ENCODE results near the gene ARF5.
"Not testable (repeated sequence)": the region's sequence is repeated elsewhere in the genome, so short reads cannot be mapped to it uniquely, and the experiment has no call there.

- TF ChIP-seq, protein P1, sequence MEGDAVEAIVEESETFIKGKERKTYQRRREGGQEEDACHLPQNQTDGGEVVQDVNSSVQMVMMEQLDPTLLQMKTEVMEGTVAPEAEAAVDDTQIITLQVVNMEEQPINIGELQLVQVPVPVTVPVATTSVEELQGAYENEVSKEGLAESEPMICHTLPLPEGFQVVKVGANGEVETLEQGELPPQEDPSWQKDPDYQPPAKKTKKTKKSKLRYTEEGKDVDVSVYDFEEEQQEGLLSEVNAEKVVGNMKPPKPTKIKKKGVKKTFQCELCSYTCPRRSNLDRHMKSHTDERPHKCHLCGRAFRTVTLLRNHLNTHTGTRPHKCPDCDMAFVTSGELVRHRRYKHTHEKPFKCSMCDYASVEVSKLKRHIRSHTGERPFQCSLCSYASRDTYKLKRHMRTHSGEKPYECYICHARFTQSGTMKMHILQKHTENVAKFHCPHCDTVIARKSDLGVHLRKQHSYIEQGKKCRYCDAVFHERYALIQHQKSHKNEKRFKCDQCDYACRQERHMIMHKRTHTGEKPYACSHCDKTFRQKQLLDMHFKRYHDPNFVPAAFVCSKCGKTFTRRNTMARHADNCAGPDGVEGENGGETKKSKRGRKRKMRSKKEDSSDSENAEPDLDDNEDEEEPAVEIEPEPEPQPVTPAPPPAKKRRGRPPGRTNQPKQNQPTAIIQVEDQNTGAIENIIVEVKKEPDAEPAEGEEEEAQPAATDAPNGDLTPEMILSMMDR (IDR thresholded peaks at IDR 0.05 in 4 of 5, conservative IDR thresholded peaks at IDR 0.05 in 1 of 5): not testable (repeated sequence)
- TF ChIP-seq POLR2A (IDR thresholded peaks at IDR 0.05): not testable (repeated sequence)
Measured at GRCh38 chr7:127540461-127540860, 47.8 kb upstream of the ARF5 start.
